Measurements from ENCODE around the gene SLC27A5.
A peak's percentile ranks its signal among the peaks of the same experiment; 100 is the strongest.

SLC27A5 gene, protein sequence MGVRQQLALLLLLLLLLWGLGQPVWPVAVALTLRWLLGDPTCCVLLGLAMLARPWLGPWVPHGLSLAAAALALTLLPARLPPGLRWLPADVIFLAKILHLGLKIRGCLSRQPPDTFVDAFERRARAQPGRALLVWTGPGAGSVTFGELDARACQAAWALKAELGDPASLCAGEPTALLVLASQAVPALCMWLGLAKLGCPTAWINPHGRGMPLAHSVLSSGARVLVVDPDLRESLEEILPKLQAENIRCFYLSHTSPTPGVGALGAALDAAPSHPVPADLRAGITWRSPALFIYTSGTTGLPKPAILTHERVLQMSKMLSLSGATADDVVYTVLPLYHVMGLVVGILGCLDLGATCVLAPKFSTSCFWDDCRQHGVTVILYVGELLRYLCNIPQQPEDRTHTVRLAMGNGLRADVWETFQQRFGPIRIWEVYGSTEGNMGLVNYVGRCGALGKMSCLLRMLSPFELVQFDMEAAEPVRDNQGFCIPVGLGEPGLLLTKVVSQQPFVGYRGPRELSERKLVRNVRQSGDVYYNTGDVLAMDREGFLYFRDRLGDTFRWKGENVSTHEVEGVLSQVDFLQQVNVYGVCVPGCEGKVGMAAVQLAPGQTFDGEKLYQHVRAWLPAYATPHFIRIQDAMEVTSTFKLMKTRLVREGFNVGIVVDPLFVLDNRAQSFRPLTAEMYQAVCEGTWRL

DNA sequence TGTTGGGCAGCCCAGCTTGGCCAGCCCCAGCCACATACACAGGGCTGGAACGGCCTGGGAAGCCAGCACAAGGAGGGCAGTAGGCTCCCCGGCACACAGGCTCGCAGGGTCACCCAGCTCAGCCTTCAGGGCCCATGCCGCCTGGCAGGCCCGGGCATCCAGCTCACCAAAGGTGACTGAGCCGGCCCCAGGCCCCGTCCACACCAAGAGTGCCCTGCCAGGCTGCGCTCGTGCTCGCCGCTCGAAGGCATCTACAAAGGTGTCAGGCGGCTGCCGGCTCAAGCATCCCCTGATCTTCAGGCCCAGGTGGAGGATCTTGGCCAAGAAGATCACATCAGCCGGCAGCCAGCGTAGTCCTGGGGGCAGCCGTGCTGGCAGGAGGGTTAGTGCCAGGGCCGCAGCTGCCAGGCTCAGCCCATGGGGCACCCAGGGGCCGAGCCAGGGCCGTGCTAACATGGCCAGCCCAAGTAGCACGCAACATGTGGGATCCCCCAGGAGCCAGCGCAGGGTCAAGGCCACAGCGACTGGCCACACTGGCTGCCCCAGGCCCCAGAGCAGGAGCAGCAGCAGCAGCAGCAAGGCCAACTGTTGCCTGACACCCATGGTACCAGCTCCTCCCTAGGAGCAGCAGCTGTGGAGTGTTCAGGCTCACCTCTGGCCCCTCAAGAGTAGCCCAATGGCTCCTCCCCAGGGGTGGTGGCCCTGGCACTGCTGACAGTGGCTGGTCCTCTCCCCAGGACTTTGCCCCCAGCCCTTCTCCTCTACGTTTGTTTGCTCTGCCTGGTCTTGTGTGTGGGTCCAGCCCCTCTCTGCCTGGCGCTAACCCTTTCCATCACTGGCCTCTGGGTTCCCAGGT is at the start of gene SLC27A5:
Gene SLC27A5, minus strand, starts transcription at position 640 of the 856 bp plus-strand sequence. Its CDS starts 37 bp downstream, at position 603.
- DNase-seq (ENCODE audit: low spot score) = no peak

DNA sequence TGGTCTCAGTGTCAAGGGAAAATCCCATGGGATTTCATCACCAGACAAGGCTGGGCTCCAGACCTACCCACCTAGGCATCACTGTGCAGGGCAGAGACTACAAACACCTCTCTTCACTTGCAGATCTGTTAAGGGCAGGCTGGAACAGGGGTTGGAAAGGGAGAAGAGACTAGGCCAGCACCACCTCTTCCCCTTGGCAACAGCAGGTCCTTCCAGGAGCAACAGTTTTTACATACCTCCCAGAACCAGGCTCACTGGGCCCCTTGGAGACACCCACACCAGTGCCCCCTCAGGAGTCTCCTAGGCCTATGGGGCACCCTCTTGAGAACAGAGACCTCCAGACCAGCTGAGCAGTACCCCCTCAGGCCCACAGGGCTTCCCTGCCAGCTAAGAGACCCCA is 49.1 kb upstream of the SLC27A5 start:
- DNase-seq (ENCODE audit: low spot score) = no peak

DNA sequence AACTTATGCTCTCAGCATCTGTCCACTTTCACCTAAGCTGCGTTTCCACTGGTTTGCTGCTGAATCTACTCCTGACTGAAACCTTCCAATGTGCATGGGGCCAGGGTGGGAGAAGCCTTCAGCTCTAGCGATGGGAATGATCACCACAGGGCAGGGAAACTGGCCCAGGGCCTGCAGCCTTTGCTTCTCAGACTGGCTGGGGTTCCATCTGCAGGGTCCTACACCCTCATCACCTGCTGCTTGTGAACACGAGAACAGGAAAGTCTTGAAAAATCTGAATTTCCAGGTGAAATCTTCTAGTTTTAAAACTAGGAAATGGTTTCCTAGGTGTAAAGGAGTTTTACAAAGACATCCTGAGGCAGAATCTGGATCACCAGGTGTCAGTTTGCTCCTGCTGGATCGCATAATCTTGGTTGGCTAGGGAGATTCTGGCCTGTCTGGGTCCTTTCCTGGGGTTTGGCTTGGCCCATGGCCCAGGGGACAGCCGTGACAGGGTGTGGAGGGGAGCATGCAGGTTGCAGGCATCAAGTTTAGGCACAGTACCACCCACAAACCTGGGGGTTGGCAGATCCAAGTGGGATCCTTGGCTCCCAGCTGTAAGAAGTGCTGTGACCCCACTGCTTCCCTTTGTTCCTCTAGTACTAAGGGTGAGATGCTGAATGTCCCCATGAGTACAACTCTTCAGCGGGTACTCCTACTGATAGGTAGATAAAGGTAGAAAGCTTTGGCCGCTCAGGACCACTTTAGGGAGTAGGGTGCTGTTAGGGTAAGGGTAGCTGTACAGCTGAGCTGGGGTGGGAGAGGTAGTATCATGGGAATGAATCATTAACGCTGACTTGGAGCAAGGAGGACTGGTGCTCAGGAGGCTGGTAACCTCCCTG is 48.5 kb upstream of the SLC27A5 start:
- DNase-seq (ENCODE audit: low spot score) = no peak

DNA sequence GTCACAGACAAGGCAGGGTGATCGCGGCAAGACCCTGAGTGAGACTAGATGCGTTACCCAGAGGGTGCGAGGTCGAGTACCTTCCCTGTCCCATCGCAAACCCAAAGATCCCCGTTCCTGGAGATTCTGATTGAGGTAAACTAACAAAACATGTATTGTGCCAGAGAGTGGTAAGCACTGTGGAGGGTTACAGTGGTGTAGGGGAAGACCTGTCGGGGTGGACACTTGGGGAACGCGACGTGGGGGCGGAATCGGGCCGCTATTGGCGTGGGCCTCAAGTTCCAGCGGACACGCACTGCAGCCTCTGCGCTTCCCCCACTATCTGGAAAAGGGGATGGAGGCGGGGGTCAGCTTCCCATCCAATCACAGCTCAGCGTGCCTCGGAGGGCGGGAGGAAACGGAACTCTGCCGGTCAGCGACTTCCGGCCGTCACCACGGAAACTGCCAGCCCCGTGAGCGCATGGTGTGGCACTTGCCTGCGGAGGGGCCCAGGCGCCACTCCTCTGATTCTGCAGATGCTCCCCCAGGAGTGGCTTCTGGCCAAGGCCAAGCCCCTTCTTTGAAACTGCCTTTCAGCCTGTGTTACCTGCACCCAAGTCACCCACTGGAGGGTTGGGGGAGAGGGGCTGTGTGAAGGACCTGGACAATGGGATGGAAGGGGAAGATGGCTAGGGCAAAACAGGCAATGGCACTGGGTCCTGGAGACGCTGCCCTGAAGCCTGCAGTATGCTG is 47.6 kb upstream of the SLC27A5 start:
- peak; percentile 96 for DNase-seq (ENCODE audit: low spot score)

DNA sequence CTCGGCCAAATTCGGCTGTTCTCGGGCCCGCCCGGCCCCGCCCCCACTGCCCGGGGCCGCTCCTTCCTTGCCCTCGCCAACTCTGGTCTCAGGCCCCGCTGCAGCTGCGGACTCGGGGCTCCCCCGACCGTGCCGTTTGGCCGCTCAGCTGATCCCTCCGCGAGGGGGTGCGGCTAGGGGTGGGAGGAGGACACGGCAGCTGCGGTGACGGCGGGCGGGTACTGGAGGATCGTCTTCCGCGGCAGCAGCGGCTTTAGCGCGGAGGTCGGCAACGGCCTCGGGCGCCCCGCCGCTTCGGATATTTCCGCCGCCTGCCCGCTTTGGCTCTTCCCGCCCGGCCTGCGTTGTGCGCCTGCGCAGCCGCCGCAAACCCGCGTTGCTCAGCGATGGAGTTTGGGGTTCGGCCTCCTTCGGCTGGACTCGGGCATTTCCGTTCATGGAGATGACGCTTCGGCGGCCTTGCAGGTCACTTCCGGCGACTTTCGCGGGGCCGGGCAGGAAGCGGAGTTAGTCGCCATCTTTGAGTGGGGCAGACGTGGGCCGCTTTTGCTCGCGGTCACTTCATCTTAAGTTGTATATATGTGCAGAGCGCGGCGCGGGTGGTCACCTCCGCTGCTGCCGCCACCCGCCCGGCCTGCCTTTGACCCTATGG is 47.0 kb upstream of the SLC27A5 start:
- peak; percentile 97 for DNase-seq (ENCODE audit: low spot score)

DNA sequence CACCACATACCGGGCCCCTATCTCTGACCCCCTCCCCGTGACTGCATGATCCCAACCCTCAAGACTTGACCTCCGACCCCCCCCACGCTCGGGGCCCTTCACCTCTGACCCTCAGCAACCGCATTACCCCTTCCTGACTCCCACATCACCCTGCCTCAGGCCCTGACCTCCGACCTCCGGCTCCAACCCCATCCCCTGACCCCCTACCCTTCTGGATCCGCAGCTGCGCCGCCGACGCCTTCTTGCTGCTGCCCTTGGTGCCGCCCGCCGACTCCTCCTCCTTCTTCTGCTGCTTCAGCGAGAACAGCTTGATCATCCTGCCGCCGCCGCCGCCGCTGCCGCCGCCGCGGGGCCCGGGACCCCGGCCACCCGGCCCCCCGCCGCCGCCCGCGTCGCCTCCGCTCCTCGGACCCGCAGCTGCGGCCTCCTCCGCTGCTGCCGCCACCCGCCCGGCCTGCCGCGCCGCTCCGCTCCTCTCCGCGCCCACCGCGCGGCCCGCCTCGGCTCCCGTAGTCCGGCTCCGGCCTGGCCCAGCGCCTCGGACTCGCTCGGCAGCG is 46.4 kb upstream of the SLC27A5 start, which contains the start of gene UBE2M:
Gene UBE2M, minus strand, starts transcription at position 546 of the 557 bp plus-strand sequence. Its CDS starts 230 bp downstream, at position 316.
- no peak for DNase-seq (ENCODE audit: low spot score)

DNA sequence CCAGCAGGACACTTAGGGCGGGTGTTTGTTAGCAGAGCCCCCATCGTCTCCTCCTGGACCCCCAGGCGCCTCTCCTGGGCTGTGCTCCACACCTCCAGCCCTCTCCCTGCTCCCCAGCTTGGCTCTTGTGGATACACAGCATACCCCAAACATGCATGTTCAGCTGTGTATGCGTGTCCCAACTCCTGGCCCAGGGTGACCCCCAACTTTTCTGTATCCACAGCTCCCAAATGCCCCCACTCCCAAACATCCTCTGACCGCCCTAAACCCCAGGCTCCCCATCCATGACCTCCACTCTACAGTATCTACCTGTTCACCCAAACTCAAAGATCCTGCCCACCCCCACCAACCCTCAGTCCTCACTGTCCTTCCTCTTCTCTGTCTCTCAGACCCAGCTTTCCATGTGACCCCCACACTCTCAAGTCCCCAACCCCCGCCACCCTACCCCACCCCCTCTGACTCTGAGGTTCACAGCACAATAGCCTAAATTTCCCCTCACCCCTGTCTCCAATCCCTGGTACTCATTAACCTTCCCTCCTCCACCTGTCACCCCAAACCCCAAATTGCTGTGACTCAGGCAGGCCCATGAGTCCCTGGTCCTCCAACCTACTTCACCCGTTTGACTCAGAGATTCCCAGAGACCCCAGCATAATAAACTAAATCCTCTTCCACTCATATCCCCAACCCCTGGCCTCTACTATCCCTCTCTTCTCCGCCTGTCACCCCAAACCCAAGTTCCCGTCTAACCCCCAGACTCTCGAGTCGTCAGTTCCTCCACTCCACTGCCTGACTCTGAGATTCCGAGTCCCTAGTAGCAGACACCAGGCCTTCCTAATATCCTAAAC is 45.7 kb upstream of the SLC27A5 start:
- no peak for DNase-seq (ENCODE audit: low spot score)

DNA sequence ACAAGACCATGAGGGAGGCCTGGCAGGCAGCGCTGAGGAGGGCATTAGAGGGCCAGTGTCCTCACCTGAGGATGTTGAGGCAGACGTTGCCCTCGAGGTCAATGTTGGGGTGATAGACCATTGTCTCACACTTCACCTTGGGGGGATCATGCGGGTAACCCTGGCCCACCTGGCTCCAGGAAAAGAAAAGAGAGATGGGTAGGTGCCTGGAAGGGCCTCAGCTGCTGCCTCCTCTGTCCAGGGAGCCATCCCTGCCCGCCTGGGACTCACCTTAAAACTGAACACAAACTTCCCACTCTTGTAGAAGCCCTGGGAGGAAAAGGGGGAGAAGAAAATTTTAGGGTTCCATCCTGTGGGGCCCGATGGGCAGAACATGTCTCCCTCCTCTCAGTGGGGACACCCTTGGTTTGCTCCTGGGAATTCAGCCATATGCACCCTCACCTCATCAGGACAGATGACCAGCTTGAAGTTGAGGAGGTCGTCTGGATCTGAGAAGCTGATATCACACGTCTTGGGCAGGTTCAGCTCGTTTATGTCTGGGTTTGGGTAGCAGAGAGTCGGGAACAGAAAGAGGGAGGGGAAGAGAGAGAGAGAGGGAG is 44.9 kb upstream of the SLC27A5 start:
- DNase-seq (ENCODE audit: low spot score) = no peak

DNA sequence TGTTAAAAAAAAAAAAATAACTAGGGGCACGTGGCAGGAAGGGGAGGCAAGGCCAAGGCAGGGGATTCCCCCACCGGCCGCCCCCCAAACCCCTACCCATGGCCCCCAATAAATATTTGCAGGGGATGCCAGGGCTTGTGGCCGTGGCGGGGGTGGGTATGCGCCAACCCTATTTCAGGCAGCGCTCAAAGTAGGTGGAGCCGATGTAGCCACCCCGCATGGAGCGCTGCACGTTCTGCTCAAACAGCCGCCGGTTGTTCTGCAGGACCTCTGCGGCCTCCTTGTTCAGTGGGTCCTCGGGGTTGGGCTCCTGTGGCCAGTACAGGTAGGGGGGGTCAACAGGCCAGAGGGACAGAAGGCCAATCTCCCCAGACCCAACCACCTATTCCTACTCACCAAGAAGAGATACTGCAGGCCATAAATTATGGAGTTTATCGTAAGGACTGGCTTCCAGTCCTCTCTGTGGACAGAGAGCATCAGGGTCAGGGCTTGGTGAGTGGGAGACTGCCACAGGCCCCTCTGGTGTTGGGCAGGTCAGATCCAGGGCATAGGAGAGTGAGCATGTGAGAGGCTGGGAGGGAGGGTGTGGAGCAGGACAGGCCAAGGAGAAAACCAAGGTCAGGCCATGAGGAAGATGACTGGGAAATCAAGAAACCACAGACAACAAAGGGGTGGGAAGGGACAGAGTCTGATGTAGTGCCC is 44.3 kb upstream of the SLC27A5 start:
- DNase-seq (ENCODE audit: low spot score) = no peak

DNA sequence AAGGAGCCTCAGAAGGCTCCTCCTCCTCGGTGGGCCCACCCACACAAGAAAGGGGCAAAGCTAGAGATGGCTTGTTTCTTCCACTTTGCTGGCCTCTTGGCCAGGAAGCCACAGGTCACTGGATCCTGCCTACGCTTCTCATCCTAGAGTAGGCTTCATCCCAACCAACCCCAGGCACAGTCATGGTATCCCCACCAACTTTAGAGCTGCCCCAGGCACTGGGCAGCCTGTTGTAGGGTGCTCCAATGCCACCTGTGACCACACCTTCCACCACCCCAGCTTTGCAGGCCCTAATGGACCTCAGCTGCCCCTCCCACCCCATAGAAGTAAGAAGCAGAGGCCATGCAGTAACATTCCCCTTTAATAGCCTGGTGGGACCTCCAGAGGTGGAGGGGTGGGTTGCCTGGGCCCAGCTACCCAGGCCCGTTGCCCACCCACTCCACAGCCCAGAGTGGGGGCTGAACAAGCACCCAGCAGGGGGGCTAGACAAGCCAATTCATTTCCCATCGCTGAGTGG is 43.6 kb upstream of the SLC27A5 start:
- no peak for DNase-seq (ENCODE audit: low spot score)

DNA sequence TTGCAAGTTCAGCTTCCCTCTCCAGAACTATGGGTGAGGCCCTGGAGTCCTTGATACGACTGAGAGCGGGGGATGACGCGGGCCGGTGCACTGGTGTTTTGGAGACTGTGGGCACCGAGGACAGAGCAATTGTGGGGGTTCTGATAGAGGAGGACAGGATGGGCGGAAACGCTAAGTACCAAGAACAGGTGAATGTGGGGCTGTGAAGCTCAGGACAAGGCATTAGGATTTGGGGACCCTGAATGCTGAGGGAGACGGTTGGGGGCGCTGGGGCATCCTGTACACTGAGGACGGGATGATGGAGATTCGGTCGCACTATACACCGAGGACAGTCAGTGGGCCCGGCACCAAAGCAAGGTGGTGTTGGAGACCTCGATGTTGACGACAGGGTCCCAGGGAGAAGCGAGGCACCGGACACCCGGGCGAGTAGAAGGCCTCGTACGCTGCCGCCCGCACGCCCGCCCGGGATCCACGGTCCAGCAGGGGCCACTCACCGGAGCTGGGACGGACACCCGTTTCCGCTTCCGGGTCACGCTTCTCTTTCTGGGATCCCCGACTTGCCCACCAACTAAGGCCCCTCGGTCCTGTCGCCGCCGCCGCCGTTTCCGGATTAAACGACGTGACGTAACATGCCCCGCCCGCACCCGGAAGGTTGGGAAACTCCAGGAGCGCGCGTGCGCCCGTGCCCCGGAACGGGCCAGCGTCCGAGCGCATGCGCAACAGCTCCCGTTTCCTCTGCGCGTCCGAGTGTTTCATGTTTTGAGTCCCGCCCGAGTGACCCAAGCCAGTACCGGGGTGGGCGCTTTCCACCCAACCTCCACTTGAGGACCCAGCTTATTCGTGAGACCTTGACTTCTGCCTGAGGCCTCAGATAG is 42.9 kb upstream of the SLC27A5 start, which contains the start of gene CHMP2A:
Gene CHMP2A, minus strand, starts transcription at position 612 of the 875 bp plus-strand sequence. CDS start 893 bp downstream, outside the sequence.
- peak; percentile 97 for DNase-seq (ENCODE audit: low spot score)

DNA sequence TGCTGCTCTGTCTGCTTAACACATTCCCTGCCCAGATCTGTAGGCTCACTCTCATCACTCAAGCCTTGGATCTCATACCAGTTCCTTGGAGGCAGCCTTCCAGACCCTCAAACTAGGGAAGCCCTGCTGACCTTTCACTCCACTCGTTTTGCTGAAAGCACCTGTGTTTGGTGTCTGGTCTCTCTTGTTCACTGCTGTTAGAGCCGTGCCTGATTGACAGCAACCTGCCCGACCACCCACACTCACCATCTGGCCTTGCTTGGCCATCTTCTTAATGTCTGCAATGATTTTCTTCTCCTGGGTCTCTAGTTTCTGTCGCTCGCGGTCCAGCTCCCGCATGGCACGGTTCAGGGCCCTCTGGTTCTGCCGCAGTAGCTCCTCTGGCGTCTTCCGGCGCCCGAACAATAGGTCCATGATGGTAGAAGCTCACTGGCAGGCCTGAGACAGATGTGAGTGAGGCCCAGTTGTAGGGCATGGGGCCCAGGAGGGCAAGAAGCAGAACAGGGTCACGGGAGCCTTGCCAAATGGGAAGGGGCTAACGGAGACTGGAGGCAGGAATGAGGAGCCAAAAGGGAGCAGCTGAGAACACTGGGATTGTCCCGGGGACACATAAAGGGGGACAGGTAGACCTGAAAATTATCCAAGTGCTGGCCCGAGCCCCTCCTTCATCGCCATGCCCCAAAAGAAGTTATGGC is 42.2 kb upstream of the SLC27A5 start:
- no peak for DNase-seq (ENCODE audit: low spot score)

DNA sequence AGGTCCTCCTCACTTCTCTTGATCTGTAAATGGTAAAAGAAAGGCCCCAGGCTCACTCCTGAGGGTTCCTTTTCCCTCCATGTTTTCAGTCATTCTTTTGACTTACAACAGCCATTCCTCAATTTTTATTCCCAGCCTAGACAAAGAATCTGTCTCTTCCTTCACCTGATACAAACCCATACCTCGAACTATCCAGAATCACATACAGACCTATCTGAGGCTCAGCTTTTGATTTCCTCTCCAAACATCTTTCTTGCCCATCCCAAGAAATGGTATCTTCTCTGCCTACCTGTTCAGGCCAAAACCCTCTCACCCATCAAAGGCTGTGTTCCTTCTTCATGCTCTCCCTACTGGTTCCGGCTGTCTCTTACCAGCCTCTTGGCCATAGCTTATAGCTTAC is 40.9 kb upstream of the SLC27A5 start:
- no peak for DNase-seq (ENCODE audit: low spot score)

DNA sequence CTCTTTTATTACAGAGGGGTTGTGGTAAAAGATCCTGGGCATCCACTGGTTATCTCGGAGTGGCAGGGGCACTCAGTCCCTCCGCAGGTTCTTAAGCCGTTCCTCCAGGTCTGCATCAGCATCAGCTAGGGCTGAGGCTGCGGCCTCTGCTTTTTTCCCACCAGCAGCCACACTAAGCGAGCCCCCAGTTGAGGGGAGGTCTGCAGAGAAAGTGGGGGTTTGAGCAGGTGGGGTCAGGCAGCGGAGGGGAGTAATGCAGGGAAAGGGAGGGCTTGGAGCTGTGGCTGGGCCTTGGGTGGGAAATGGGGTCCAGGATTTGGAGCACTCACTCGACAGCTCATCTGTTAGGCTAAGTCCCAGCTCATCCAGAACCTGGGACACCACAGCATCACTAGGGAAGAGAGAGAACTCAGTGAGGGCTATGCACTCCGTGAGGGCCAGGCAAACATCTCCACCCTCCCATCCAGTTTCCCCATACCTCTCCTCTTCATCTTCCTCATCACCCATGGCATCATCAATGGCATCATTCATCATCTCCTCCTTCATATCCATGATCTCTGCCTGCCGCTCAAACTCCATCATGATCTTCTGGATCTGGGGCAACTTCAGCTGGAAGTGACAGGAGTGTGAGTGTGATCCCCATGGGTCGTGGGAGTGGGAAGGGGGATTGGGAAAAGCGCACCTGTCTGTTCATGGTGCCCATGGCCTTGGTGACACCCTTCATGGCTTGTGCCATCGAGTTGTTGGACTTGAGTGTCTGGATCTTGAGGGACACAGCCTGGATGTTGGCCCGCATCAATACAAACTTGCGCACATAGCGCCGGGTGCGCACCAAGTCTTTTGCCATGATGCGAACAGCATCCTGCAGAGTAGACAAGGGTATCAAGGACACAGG is 40.0 kb upstream of the SLC27A5 start:
- no peak for DNase-seq (ENCODE audit: low spot score)

DNA sequence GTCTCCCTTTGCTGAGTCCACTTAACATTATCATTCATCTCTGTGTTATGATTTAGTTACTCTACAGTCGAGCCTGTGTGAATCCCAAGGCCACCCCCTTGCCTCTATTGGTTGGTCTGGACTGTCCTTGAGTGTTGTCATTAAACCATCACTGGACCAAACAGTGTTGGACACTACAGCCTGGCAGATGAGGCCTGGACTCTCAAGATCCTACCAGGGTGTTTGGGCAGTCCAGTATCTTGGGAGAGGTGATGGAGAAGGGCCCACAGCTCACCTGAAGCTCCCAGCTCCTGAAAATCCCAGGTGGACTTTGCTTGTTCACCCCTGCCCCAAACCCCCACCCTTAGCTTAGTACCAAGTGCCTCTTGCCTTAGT is 39.3 kb upstream of the SLC27A5 start:
- no peak for DNase-seq (ENCODE audit: low spot score)

Data from Ammon's horn (tissue), 1 donor.